DOHH2 (cell line): ENCODE measurements around the gene GBGT1.

Experiments used
- H3F3A ChIP-seq: fragments of 200-600 bp; sonication (generic), shearing (Covaris generic); 2 replicates; pipeline ENCODE4 v1.6.0; 2016; ENCODE audit warnings: antibody characterized with exemption, mild to moderate bottlenecking; ENCODE audit not compliant: control insufficient read depth, insufficient read depth
- H3K27ac ChIP-seq: fragments of 200-600 bp; sonication (generic); 2 replicates; pipeline ENCODE4 v1.5.1; 2014; ENCODE audit warnings: low read depth, mild to moderate bottlenecking, low read length, moderate library complexity
- H3K27me3 ChIP-seq: fragments of 200-600 bp; sonication (generic); 2 replicates; pipeline ENCODE4 v1.6.1; 2014; ENCODE audit warnings: mild to moderate bottlenecking, low read length, mixed read lengths; ENCODE audit not compliant: control insufficient read depth
- H3K36me3 ChIP-seq: fragments of 200-600 bp; sonication (generic); 2 replicates; pipeline ENCODE4 v1.6.1; 2014; ENCODE audit warnings: mild to moderate bottlenecking, low read length, moderate library complexity, mixed read lengths; ENCODE audit not compliant: control insufficient read depth
- H3K4me1 ChIP-seq: fragments of 200-600 bp; sonication (generic); 2 replicates; pipeline ENCODE4 v1.6.1; 2014; ENCODE audit warnings: mild to moderate bottlenecking, low read length, mixed read lengths; ENCODE audit not compliant: control insufficient read depth
- H3K4me2 ChIP-seq: fragments of 200-600 bp; sonication (generic); 2 replicates; pipeline ENCODE4 v1.6.0; 2014; ENCODE audit warnings: mild to moderate bottlenecking, low read length, moderate library complexity
- H3K4me3 ChIP-seq: fragments of 200-600 bp; sonication (generic); 2 replicates; pipeline ENCODE4 v1.5.1; 2014; ENCODE audit warnings: mild to moderate bottlenecking, low read length, mixed read lengths
- H3K79me2 ChIP-seq: fragments of 200-600 bp; sonication (generic); 2 replicates; pipeline ENCODE4 v1.6.1; 2014; ENCODE audit warnings: mild to moderate bottlenecking, low read length, mixed read lengths; ENCODE audit not compliant: control insufficient read depth
- H3K9me2 ChIP-seq: fragments of 200-600 bp; sonication (generic); replicated peaks from 2 replicates; pipeline ENCODE4 v1.6.1; 2014; ENCODE audit warnings: mild to moderate bottlenecking, low read length, mixed read lengths; ENCODE audit not compliant: control insufficient read depth
- H3K9me3 ChIP-seq: fragments of 200-600 bp; sonication (generic); 2 replicates; pipeline ENCODE4 v1.6.1; 2014; ENCODE audit warnings: antibody characterized with exemption, low read length, mixed read lengths; ENCODE audit not compliant: control insufficient read depth, insufficient read depth
- H4K20me1 ChIP-seq: fragments of 200-600 bp; sonication (generic); 2 replicates; pipeline ENCODE4 v1.6.0; 2014; ENCODE audit warnings: low read depth, mild to moderate bottlenecking, antibody characterized with exemption, low read length, moderate library complexity; ENCODE audit not compliant: control insufficient read depth, insufficient read depth
- CTCF ChIP-seq: fragments of 200-600 bp; sonication (generic); IDR thresholded peaks from one replicate; pipeline ENCODE4 v1.5.1; 2014; ENCODE audit warnings: antibody characterized with exemption, mild to moderate bottlenecking, low read depth, low read length; ENCODE audit not compliant: poor library complexity, severe bottlenecking
- EZH2phosphoT487 ChIP-seq: fragments of 200-600 bp; sonication (generic); IDR thresholded peaks from 2 replicates; pipeline ENCODE4 v1.6.1; 2017; ENCODE audit warnings: borderline replicate concordance, mild to moderate bottlenecking, antibody characterized with exemption, low read length, moderate library complexity, mixed read lengths

The GBGT1 gene

GRCh38 chr9:133134388-133135145, 29.1 kb downstream of the GBGT1 start:
- H3F3A ChIP-seq = no peaks in the 10 kb centered on the region
- no peaks in the 10 kb centered on the region for H3K27me3 ChIP-seq
- H3K9me2 ChIP-seq = no peaks in the 10 kb centered on the region
- no peaks in the 10 kb centered on the region for H3K9me3 ChIP-seq
- TF ChIP-seq CTCF (no peak), EZH2phosphoT487 (no peak)
- peaks cover 73% of the 10 kb centered on the region for H3K79me2 ChIP-seq
- no peaks in the 10 kb centered on the region for H3K36me3 ChIP-seq
- no peak overlapping the region for H3K4me2 ChIP-seq
- H3K4me1 ChIP-seq = peaks cover 20% of the 10 kb centered on the region
- H4K20me1 ChIP-seq = peaks cover 5% of the 10 kb centered on the region; the same call in 1 of the 2 replicates
- H3K27ac ChIP-seq = no peak overlapping the region
- H3K4me3 ChIP-seq = no peak overlapping the region

- Histone ChIP-seq H3F3A (no peaks in the 10 kb centered on the region), H3K4me3 (no peak overlapping the region), H3K27me3 (no peaks in the 10 kb centered on the region), H4K20me1 (peaks cover 5% of the 10 kb centered on the region; the same call in 1 of the 2 replicates), H3K4me2 (no peak overlapping the region), H3K9me2 (no peaks in the 10 kb centered on the region), H3K36me3 (no peaks in the 10 kb centered on the region), H3K27ac (no peak overlapping the region), H3K9me3 (no peaks in the 10 kb centered on the region), H3K4me1 (peaks cover 20% of the 10 kb centered on the region), H3K79me2 (peaks cover 72% of the 10 kb centered on the region)
- TF ChIP-seq CTCF = no peak
- no peak for TF ChIP-seq EZH2phosphoT487
Measured at GRCh38 chr9:133133681-133134387, 29.9 kb downstream of the GBGT1 start.

GRCh38 chr9:133132174-133132573, 31.5 kb downstream of the GBGT1 start:
- no peak for TF ChIP-seq EZH2phosphoT487
- no peak for TF ChIP-seq CTCF
- Histone ChIP-seq H3K4me2 (no peak overlapping the region), H3K79me2 (peaks cover 74% of the 10 kb centered on the region), H3K4me1 (peaks cover 20% of the 10 kb centered on the region), H3F3A (no peaks in the 10 kb centered on the region), H3K4me3 (no peak overlapping the region), H3K9me3 (no peaks in the 10 kb centered on the region), H3K27ac (no peak overlapping the region), H4K20me1 (peaks cover 5% of the 10 kb centered on the region), H3K36me3 (peaks cover 3% of the 10 kb centered on the region; the same call in 1 of the 2 replicates), H3K9me2 (no peaks in the 10 kb centered on the region), H3K27me3 (no peaks in the 10 kb centered on the region)
